GM13976 (cell line): ENCODE data around the gene ZFP3.

ENCODE experiments used
- DNase-seq: peaks from one replicate; pipeline ENCODE4 v3.0.0; 2012; ENCODE audit warnings: low spot score
- CTCF ChIP-seq: IDR thresholded peaks from 2 replicates; pipeline ENCODE4 v1.5.1; 2012; ENCODE audit warnings: borderline replicate concordance, mild to moderate bottlenecking; ENCODE audit not compliant: insufficient read depth; ENCODE audit errors: extremely low read depth, missing control alignments, control extremely low read depth
- in situ Hi-C: fragments of 300-500 bp; cut with MboI; formaldehyde crosslinking; loops from one replicate; pipeline ENCODE4 v1.12.0; 2022; ENCODE audit warnings: low sequenced_read_pairs, mixed read lengths, inconsistent platforms; ENCODE audit not compliant: unreplicated experiment

The ZFP3 gene

DNA sequence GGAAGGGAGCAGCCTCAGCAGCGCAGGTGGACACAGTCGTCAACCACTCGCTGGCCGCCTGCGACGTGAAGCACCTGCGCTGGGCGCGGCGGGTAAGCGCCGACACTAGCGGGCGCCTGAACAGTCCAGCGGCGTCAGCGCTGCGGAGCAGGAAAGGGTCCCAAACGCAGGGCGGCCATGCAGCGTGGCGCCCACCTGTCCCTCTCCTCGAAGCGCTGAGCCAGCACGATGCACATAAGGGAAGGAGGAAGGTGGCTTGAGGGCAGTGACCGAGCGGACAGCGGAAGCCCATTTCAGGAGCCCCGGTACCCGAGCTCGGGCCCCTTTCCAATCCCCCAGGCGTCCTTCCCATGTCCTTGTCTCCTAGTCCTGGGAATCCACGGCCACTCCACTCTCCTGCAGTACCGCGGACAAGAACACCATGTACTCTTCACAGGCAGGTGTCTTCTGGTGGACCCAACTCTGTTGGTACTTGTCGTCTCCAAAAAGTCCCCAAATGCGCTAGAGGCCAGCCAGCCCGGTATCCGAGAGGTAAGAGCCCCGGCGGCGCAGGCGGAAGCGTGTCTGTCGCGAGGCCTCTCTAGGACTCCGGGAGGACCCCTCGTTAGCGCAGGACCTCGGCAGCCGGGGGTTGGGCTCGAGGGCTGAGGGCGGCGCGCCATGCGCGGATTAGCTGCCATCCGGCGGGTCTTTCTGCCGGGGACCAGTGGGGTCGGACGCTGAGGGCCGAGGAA lies 19.0 kb downstream of the ZFP3 start:
- DNase-seq, result no peak
- TF ChIP-seq CTCF, result no peak
- in situ Hi-C loops, result no loop called here

- in situ Hi-C loops, result no loop called here
- no peak for DNase-seq
- no peak for TF ChIP-seq CTCF
Observed at GRCh38 chr17:5099271-5099670, 21.0 kb downstream of the ZFP3 start.

DNA sequence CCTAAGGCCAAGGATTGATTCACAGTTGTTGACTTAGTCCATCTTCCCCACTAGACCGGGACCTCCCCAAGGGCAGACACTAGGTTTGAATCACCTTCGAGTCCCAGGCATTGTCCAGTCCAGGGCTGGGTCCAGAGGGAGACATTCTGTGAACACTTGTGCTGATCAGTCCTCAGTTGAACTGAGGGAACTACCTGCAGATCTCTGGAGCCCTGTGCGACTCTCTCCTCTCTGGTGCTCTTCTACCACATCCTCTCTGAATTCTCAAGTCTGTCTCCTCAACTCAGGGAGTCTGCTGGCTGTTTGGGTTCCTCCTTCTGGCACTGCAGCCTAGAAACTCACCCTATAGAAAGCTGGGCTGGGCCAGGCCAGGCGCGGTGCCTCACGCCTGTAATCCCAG lies 22.6 kb downstream of the ZFP3 start:
- DNase-seq, result no peak
- in situ Hi-C loops, result no loop called here
- no peak for TF ChIP-seq CTCF

- no peak for TF ChIP-seq CTCF
- in situ Hi-C loops, result no loop called here
- no peak for DNase-seq
Observed at GRCh38 chr17:5110816-5111215, 32.5 kb downstream of the ZFP3 start.

DNA sequence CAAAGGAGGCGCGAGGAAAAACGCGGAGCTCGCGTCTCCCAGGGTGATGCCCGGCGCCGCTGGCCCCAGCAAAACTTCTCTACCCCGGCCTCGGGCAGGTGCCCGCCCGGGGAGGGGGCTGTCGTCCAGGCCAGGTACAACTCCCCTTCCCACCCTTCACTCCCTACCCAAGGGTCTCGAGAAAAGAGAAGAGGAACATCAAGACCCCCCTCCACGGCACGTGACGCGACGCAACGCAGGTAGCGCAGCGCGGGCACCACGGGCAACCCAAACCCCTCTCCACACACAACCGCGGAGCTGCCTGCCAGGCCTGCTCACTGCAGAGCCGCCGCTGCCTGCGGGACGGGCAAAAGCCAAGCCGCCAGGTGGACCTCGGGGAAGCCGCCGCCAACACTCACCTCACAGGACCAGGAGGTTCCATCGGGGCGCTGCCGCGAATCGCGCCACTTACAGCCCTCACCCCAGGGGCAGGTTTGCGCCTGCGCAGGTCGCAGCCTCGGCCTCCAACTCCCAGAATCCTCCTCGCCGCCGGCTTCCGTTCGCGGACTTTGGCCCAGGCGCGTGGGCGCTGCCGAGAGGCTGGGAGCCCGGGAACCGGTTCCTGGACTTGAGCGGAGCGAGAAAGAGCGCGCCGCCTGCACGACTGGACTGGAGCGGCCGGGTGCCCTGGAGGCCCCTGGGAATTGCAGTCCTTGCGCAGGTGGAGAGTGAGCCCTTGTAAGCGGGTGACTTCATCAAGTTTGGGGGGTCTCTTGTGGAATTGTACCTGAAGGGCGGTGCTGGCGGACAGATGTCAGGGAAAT lies 33.3 kb downstream of the ZFP3 start, which contains the start of gene ZNF232:
ZNF232 (minus strand) TSS at position 477 of the 803 bp plus-strand sequence; CDS start at position 421, 56 bp downstream.
- in situ Hi-C loops, result no loop called here
- TF ChIP-seq CTCF, result no peak
- peak; percentile 97 for DNase-seq

DNA sequence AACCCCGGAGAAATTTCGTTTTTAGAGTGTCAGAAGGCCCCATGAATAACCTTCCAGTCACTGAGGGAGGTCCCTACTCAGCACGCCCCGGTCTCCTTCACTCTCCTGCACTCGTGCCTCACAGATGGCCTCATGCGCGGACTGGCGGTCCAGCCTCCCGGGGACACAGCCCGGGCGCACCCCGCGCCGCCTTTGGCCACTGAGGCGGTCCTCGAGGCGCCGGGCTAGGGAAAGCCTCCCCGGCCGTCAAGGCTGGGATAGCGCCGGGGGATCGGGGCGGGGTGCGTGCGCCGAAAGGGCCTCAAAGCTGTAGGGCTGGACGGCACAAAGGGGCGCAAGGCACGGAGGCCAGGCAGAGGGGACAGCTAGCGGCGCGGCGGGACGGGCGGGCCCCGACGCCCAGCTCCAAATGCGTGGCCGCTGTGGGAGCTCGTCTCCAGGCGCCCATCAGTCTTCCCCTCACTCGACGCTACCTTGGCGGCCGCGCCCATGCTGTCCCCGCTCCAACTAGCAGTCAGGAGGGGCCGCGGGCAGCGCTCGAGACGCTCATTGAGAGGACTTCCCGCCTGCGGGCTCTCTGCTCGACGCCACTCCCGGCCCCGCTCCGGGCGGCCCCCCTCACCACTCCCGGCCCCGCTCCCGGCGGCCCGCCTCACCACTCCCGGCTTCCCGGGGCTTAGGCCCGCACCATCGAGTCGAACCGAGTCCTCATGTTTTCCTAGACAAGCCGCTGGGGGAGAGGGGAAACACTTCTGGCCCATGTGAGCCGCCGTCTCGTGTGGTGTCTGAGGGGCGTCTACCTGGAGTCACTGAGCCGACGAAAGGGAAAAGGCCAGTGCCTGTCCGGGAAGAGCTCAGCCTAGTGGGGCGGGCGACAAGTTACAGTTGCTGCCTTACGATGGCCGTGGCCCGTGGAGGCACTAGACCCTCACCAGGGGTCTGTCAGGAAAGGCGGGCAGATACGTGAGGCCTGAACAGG lies 37.7 kb downstream of the ZFP3 start, which contains the start of gene USP6:
USP6 (plus strand) TSS at position 360 of the 979 bp plus-strand sequence. CDS start 14,336 bp downstream, outside the sequence.
- DNase-seq, result no peak
- in situ Hi-C loops, result no loop called here
- TF ChIP-seq CTCF, result no peak
